ENCODE results near the gene RALGDS. TPM values are rescaled to one million over a fixed set of nuclear protein-coding genes. Genes with fewer than 3 reads are reported as not detected.

RALGDS gene
- total and polyA plus RNA-seq, 9 donors = 26.2 to 139 (median 48.8) TPM

DNA sequence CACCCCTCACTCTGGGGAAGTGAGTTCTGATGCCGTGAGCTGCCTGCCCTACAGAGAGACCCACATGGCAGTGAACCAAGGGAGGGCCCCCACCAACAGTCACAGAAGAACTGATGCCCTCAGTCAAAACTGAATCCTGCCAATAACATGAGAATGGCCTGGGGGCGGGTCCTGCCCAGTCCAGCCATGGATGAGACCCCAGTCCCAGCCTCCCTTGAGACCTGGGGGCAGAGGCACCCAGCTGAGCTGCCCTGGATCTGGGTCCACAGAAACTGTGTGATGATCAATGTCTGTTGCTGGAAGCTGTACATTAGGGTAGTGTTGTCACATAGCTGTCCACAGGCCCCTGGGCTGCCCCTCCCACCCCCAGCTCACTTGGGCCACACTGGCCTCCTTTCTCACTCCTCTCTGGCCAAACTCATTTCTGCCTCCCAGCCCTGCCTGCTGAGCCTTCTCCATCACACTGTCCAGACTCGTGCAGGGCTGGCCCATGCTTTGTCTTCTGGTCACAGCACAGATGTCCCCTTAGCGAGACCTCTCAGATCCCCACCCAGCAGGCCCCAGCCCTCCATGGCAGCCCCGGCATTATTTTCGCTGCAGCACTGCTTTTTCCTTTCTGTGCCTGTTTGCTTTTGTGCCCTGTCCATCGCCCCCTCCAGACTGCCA is 25.8 kb upstream of the RALGDS start:
- Histone ChIP-seq H3K4me3 (no peak overlapping the region), H3K4me1 (ENCODE audit: insufficient read depth) (peaks cover 9% of the 10 kb centered on the region), H3K36me3 (no peaks in the 10 kb centered on the region), H3K27me3 (no peaks in the 10 kb centered on the region), H3K27ac (peak overlapping the region in 1 of 2 donors; percentile 8), H3K9me3 (no peaks in the 10 kb centered on the region)
- DNase-seq = no peak
- TF ChIP-seq EP300 (IDR thresholded peaks at IDR 0.05) (no peak), POLR2A (IDR thresholded peaks at IDR 0.05) (no peak)
- TF ChIP-seq, protein P1, sequence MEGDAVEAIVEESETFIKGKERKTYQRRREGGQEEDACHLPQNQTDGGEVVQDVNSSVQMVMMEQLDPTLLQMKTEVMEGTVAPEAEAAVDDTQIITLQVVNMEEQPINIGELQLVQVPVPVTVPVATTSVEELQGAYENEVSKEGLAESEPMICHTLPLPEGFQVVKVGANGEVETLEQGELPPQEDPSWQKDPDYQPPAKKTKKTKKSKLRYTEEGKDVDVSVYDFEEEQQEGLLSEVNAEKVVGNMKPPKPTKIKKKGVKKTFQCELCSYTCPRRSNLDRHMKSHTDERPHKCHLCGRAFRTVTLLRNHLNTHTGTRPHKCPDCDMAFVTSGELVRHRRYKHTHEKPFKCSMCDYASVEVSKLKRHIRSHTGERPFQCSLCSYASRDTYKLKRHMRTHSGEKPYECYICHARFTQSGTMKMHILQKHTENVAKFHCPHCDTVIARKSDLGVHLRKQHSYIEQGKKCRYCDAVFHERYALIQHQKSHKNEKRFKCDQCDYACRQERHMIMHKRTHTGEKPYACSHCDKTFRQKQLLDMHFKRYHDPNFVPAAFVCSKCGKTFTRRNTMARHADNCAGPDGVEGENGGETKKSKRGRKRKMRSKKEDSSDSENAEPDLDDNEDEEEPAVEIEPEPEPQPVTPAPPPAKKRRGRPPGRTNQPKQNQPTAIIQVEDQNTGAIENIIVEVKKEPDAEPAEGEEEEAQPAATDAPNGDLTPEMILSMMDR (IDR thresholded peaks at IDR 0.05) = no peak
- 66 to 71% (median 67%) methylated on average over 7 of the region's 7 CpGs for WGBS, 3 donors
- intact Hi-C loops (cut with DNase I) = loop anchor here (5.0 to 10.0 kb wide), 3 partner anchors 102 to 110 kb away; no protein-coding TSS in a partner anchor

DNA sequence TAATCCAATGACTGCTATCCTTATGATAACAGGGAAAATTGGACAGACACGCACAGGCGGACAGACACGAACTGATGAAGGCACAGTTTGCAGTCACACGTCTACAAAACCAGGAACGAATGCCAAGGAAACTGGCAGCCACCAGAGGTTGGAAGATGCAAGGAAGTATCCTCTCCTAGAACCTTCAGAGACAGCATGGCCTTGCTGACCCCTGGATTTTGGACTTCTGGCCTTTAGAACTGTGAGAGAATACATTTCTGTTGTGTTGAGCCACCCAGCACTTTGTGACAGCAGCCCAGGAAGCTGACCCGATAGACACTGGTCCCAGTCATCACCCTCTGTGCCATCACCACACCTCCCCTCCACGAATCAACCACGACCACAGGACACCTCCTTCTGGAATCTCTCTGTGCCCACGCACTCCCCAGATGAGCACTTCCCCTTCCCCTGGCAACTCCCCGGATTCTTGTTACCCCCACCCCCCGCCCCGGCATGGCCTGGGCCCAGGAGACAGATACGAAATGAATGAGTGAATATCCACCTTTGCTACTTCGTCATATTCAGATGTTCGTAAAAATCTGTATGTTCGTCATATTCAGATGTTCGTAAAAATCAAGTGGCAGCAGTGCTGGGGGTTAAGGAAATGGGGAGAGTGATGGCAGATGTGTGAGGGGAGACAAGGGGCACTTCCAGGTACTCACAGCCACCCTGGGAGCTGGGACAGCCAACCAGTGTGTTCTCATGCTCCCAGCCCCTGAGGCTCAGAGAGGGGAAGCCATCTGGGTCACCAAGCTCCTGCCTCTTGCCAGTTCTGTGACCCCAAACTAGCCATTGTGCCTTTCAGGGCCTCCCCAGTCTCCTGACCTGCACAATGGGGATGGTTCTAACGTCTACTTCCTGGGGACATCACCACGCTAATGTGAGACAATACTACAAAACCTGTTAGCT is 24.1 kb upstream of the RALGDS start:
- H3K36me3 ChIP-seq = no peaks in the 10 kb centered on the region
- H3K4me1 ChIP-seq (ENCODE audit: insufficient read depth) = peaks cover 10% of the 10 kb centered on the region
- WGBS, 3 donors = 59 to 65% (median 63%) methylated on average over 19 of the region's 19 CpGs
- no peak for TF ChIP-seq EP300 (IDR thresholded peaks at IDR 0.05)
- TF ChIP-seq, protein P1 (IDR thresholded peaks at IDR 0.05) = no peak
- no peak for DNase-seq
- no peaks in the 10 kb centered on the region for H3K27me3 ChIP-seq
- H3K4me3 ChIP-seq = no peak overlapping the region
- intact Hi-C loops (cut with DNase I) = loop anchor here (2.0 to 10.0 kb wide), 5 partner anchors 42 to 108 kb away; no protein-coding TSS in a partner anchor
- H3K27ac ChIP-seq = no peak overlapping the region
- no peaks in the 10 kb centered on the region for H3K9me3 ChIP-seq

DNA sequence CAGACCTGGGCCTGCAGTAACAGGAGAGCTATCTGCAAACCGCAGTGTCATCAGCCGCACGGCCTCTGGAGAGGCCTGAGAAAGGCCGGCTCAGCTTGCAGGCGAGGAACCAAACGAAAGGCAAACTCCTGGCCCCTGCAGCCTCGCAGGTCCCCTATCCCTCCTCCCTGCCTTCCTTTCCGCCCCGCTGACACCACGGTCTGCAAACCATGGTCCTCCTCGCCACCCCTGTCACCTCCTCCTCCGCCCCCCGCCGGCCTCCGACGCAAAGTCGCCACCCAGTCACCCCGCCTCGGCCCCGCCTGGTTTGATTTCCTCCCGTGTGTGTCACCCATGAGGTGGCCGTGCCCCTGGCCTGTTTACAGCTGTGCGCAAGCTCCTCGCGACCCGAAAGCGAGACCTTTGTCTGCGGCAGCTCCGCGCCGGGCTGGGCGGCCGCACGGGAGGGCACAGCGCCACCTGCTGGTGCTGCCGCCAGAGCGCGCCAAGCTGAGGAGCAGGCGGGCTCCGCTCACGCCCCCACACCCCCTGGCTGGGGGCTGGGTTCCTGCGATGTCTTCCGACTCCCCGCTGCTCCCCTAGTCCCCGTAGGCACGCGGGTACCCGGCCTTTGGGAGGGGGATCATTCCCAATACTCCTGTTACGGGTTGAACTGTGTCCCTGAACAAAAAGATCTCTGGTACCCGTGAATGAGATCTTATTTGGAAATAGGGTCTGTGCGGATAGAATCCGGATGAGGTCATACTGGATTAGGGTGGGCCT is 23.3 kb upstream of the RALGDS start:
- Histone ChIP-seq H3K9me3 (no peaks in the 10 kb centered on the region), H3K36me3 (no peaks in the 10 kb centered on the region), H3K27me3 (no peaks in the 10 kb centered on the region), H3K27ac (no peak overlapping the region), H3K4me1 (ENCODE audit: insufficient read depth) (peaks cover 14% of the 10 kb centered on the region), H3K4me3 (peak overlapping the region; percentile 38)
- TF ChIP-seq, protein P1 (IDR thresholded peaks at IDR 0.05) = peak; percentile 98 to 99 (median 98)
- peak; percentile 22 for TF ChIP-seq POLR2A (IDR thresholded peaks at IDR 0.05)
- no peak for TF ChIP-seq EP300 (IDR thresholded peaks at IDR 0.05)
- peak in 4 of 5 donors; percentile 73 to 79 (median 75) for DNase-seq
- intact Hi-C loops (cut with DNase I) = loop anchor here (2.0 to 10.0 kb wide), 3 partner anchors 42 to 100 kb away; no protein-coding TSS in a partner anchor
- 7% methylated on average over 49 to 52 of the region's 52 CpGs for WGBS, 3 donors

DNA sequence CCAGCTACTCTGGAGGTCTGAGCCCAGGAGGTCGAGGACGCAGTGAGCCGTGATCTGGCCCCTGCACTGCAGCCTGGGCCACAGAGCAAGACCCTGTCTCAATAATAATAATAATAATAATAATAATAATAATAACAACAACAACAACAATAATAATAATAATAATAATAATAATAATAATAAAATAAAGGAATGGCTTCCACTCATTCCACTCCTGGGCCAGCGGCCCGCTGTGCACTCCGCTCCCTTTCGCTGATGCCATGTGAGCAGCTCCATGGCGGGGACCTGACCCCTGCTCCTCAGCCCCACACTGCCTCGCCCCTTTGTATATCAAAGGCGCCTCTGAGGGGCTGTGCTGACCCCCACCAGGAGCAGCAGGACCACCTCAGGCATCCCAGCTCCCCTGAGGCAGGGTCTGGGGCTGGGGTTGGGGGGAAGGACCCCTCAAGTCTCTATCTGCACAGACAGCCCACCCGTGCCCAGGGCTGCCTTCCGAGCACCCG is 22.6 kb upstream of the RALGDS start:
- WGBS, 3 donors = 76 to 78% (median 77%) methylated on average over 13 of the region's 13 CpGs
- H3K4me3 ChIP-seq = peak overlapping the region; percentile 38
- TF ChIP-seq POLR2A (IDR thresholded peaks at IDR 0.05) = no peak
- TF ChIP-seq EP300 (IDR thresholded peaks at IDR 0.05) = no peak
- TF ChIP-seq, protein P1 (IDR thresholded peaks at IDR 0.05) = no peak

More for the DNA sequence above, 22.6 kb upstream of the RALGDS start:
- H3K4me1 ChIP-seq (ENCODE audit: insufficient read depth) = peaks cover 14% of the 10 kb centered on the region
- intact Hi-C loops (cut with DNase I) = loop anchor here (2.0 to 10.0 kb wide), 3 partner anchors 41 to 99 kb away; no protein-coding TSS in a partner anchor
- no peaks in the 10 kb centered on the region for H3K27me3 ChIP-seq
- no peaks in the 10 kb centered on the region for H3K36me3 ChIP-seq
- no peak overlapping the region for H3K27ac ChIP-seq
- DNase-seq = no peak
- H3K9me3 ChIP-seq = no peaks in the 10 kb centered on the region
